Measurements from ENCODE around the gene FOXK1. TPM values are rescaled to one million over a fixed set of nuclear protein-coding genes. Genes with fewer than 3 reads are reported as not detected.

The FOXK1 gene
- total RNA-seq, 2 donors from 2014 or later: 19.4 to 24.8 TPM

DNA sequence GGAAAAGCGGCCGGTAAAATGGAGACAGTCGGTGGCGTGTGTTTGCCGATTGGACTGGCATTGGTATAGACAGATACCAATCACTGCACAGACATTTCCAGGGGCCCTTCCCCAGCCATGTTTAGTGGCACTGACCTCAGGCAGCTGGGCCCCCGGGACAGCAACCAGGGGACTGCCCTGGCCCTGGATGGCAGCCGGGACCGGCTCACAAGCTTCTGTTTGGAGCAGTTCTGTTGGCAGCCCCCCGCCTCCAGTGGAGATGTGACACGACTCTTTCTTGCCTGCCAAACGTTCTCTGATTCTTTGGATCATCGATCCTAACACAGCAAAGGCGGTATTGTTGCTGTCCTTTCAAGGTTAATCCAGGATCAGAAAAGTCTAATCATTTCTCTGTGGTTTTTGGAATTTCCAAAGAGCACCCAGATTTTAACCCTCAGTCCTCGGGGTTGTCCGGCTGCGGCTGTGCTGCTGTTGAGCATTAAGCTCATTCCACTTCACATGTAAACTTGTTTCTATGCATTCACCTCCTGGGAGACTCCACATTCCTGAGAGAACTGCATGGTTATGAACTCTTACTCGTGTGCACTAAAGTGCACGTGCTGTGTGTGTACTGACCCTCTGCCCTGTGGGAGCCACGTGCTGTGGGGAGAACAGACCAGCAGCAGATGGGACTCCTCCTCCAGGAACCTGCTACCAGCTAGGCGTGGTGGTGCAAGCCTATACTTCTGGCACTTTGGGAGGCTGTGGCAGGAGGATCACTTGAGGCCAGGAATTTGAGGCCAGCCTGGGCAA, 46.0 kb downstream of the FOXK1 start:
- Histone ChIP-seq H3K4me1 (peaks cover 0 to 49% of the 10 kb centered on the region in 2 donors), H3K27me3 (no peaks in the 10 kb centered on the region), H3K9me3 (no peaks in the 10 kb centered on the region), H3K27ac (no peak overlapping the region), H3K4me3 (no peak overlapping the region), H3K36me3 (no peaks in the 10 kb centered on the region)
- TF ChIP-seq CTCF (IDR thresholded peaks at IDR 0.05): no peak
- no peak for DNase-seq (ENCODE audit: low spot score)

DNA sequence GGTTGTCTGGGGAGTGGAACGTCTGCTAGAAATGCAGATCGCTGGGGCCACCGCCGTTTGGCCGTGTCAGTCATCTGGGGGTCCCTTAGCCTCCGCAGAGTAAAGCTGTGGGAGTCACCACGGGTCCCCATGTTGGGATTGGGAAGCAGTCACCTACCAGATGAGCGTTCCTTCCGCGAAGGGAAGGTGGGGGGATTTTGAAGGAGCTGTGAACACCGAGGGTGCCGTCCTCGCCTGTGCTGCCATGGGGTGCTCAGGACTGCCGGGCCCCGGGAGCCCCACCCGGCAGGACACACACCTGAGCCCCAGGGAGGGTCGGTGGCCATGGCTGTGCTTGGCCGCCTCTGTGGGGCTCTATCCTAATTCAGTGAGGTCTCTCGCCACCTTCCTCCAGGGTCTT, 47.2 kb downstream of the FOXK1 start:
- no peak overlapping the region for H3K4me3 ChIP-seq
- no peaks in the 10 kb centered on the region for H3K27me3 ChIP-seq
- H3K36me3 ChIP-seq: no peaks in the 10 kb centered on the region
- no peak for DNase-seq (ENCODE audit: low spot score)
- no peak overlapping the region for H3K27ac ChIP-seq
- peaks cover 0 to 41% of the 10 kb centered on the region in 2 donors for H3K4me1 ChIP-seq
- no peaks in the 10 kb centered on the region for H3K9me3 ChIP-seq
- TF ChIP-seq CTCF (IDR thresholded peaks at IDR 0.05): no peak

DNA sequence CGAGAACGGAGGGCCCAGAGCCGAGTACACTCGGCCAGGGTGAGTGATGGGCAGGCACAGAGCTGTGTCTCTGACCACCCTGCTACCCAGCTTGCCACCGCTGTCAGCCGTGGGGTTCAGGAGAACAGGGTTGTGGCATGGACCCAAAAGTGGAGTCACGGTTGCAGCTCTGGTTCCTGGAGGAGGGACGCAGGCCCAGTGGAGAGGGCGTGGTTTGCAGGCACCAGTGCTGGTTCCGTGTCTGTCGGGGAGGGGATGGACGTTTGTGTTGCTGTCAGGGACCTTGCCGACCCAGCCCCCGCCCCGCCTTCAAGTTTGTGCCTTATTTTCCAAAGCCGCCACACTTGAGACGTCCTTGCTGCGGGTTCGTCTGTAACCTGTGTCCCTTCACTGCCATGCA, 48.2 kb downstream of the FOXK1 start:
- no peak overlapping the region for H3K4me3 ChIP-seq
- TF ChIP-seq CTCF (IDR thresholded peaks at IDR 0.05): no peak
- no peaks in the 10 kb centered on the region for H3K27me3 ChIP-seq
- H3K9me3 ChIP-seq: no peaks in the 10 kb centered on the region
- no peak for DNase-seq (ENCODE audit: low spot score)
- H3K4me1 ChIP-seq: peaks cover 0 to 39% of the 10 kb centered on the region in 2 donors
- no peak overlapping the region for H3K27ac ChIP-seq
- no peaks in the 10 kb centered on the region for H3K36me3 ChIP-seq

DNA sequence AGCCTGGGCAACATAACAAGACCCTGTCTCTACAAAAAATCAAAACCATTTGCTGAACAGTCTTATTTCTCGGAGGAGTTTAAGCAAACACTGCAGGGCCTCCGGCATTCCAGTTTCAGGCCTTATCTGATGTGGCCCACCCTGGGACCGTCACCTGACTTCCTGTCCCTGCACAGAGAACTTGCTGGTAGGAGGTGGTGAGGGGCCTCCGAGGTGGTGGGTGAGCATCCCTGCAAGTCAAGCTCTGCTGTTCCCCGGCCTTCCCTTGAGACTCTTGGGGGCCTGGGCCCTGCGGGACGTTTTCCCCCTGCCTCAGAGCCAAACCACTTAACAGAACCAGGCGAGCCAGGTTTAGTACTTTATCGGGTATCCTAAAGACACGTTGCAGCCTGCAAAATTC, 48.9 kb downstream of the FOXK1 start:
- no peak for DNase-seq (ENCODE audit: low spot score)
- H3K27ac ChIP-seq: no peak overlapping the region
- H3K4me1 ChIP-seq: peaks cover 0 to 38% of the 10 kb centered on the region in 2 donors
- no peak overlapping the region for H3K4me3 ChIP-seq
- TF ChIP-seq CTCF (IDR thresholded peaks at IDR 0.05): no peak
- H3K36me3 ChIP-seq: no peaks in the 10 kb centered on the region
- H3K9me3 ChIP-seq: no peaks in the 10 kb centered on the region
- H3K27me3 ChIP-seq: no peaks in the 10 kb centered on the region

- Histone ChIP-seq H3K27ac (no peak overlapping the region), H3K4me3 (no peak overlapping the region), H3K9me3 (no peaks in the 10 kb centered on the region), H3K27me3 (no peaks in the 10 kb centered on the region), H3K36me3 (no peaks in the 10 kb centered on the region), H3K4me1 (peaks cover 0 to 30% of the 10 kb centered on the region in 2 donors)
- TF ChIP-seq CTCF (IDR thresholded peaks at IDR 0.05): no peak
- no peak for DNase-seq (ENCODE audit: low spot score)
Measured at GRCh38 chr7:4731803-4732202, 49.7 kb downstream of the FOXK1 start.

All from right atrium auricular region (tissue), 2 donors.